Measurements from ENCODE around the gene CEP83.

DNA sequence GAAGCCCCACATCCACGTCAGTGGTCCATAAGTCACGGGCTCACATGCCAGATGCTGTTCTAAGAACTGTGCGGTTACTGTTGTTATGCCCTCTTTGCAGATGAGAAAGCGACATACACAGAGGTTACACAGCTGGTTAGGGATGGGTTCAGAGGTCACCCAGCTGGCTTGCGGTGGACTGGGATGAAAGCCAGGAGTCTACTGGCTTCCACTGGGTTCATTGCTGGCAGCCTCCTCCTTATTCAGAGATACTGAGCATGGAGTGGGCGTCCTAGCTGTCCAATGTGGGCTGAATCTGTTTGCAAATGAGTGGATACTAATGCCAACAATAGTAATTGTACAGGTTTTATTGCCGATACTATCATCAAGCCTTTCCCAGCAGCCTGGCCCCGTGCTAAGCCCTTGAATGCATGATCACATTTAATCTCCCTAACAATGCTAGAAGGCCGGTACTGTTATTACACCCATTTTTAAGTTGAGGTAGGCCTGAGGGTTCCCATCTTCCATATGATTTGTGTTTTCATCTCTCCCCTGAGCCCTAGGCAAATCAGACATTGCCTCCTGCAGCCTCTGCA lies 182.2 kb downstream of the CEP83 start:
- TF ChIP-seq, protein P1, sequence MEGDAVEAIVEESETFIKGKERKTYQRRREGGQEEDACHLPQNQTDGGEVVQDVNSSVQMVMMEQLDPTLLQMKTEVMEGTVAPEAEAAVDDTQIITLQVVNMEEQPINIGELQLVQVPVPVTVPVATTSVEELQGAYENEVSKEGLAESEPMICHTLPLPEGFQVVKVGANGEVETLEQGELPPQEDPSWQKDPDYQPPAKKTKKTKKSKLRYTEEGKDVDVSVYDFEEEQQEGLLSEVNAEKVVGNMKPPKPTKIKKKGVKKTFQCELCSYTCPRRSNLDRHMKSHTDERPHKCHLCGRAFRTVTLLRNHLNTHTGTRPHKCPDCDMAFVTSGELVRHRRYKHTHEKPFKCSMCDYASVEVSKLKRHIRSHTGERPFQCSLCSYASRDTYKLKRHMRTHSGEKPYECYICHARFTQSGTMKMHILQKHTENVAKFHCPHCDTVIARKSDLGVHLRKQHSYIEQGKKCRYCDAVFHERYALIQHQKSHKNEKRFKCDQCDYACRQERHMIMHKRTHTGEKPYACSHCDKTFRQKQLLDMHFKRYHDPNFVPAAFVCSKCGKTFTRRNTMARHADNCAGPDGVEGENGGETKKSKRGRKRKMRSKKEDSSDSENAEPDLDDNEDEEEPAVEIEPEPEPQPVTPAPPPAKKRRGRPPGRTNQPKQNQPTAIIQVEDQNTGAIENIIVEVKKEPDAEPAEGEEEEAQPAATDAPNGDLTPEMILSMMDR (IDR thresholded peaks at IDR 0.05) = no peak
- no peak for TF ChIP-seq POLR2A (IDR thresholded peaks at IDR 0.05)

Data from prostate gland (tissue), 2 donors.